Fibroblast of lung (primary cell): Measurements from ENCODE around the gene TPX2. TPM values are rescaled to one million over a fixed set of nuclear protein-coding genes. Genes with fewer than 3 reads are reported as not detected.

Experiments
- DNase-seq, 2 donors: peaks; one replicate each; pipeline versions ENCODE4 v3.0.0 to v3.0.0-alpha.2; 2010; ENCODE audit warnings: low read depth in 2 of 2
- H2AFZ ChIP-seq: 2 replicates; pipeline ENCODE4 v1.5.1; 2012; ENCODE audit warnings: low read length, control low read depth, inconsistent platforms
- H3K27ac ChIP-seq: 2 replicates; pipeline ENCODE4 v1.5.1; 2011; ENCODE audit warnings: low read length, control low read depth; ENCODE audit not compliant: insufficient read depth
- H3K27me3 ChIP-seq: 2 replicates; pipeline ENCODE4 v1.5.1; 2011; ENCODE audit warnings: mild to moderate bottlenecking, low read length; ENCODE audit not compliant: control insufficient read depth, insufficient read depth
- H3K36me3 ChIP-seq: 2 replicates; pipeline ENCODE4 v1.5.1; 2011; ENCODE audit warnings: low read length; ENCODE audit not compliant: control insufficient read depth, insufficient read depth
- H3K4me1 ChIP-seq: 2 replicates; pipeline ENCODE4 v1.5.1; 2011; ENCODE audit warnings: low read length; ENCODE audit not compliant: control insufficient read depth, insufficient read depth; ENCODE audit errors: extremely low read depth
- H3K4me2 ChIP-seq: 2 replicates; pipeline ENCODE4 v1.5.1; 2011; ENCODE audit warnings: low read length, control low read depth; ENCODE audit not compliant: insufficient read depth; ENCODE audit errors: extremely low read depth
- H3K4me3 ChIP-seq, 4 experiments: fragments of 200-600 bp in 1 of 4; sonication (generic) in 1 of 4; replicated peaks in 1 of 4; 2 replicates each; pipeline ENCODE4 v1.5.1; 2011 to 2016; ENCODE audit warnings: low read length in 4 of 4, low read depth in 3 of 4, mild to moderate bottlenecking in 3 of 4, control low read depth in 2 of 4, inconsistent platforms in 1 of 4, mixed read lengths in 1 of 4; ENCODE audit not compliant: insufficient read depth in 1 of 4; ENCODE audit errors: control extremely low read depth in 1 of 4
- H3K79me2 ChIP-seq: 2 replicates; pipeline ENCODE4 v1.5.1; 2012; ENCODE audit warnings: mild to moderate bottlenecking, low read length, inconsistent platforms; ENCODE audit not compliant: control insufficient read depth, insufficient read depth
- H3K9ac ChIP-seq: 2 replicates; pipeline ENCODE4 v1.5.1; 2011; ENCODE audit warnings: mild to moderate bottlenecking, low read length, control low read depth; ENCODE audit not compliant: insufficient read depth
- H3K9me3 ChIP-seq: 2 replicates; pipeline ENCODE4 v1.5.1; 2012; ENCODE audit warnings: low read depth, low read length; ENCODE audit not compliant: control insufficient read depth, insufficient read depth
- H4K20me1 ChIP-seq: 2 replicates; pipeline ENCODE4 v1.5.1; 2011; ENCODE audit warnings: low read length; ENCODE audit not compliant: control insufficient read depth, insufficient read depth; ENCODE audit errors: extremely low read depth
- CTCF ChIP-seq, 2 donors: IDR thresholded peaks in 1 of 2; conservative IDR thresholded peaks in 1 of 2; 1 replicate in 1 of 2; 2 replicates in 1 of 2; pipeline ENCODE4 v1.5.1; 2011 to 2012; ENCODE audit warnings: low read length in 2 of 2, control low read depth in 1 of 2, inconsistent platforms in 1 of 2, low read depth in 1 of 2, mild to moderate bottlenecking in 1 of 2
- EZH2 ChIP-seq: IDR thresholded peaks from 2 replicates; pipeline ENCODE4 v1.5.1; 2012; ENCODE audit warnings: low read length, control low read depth, mild to moderate bottlenecking; ENCODE audit errors: missing control alignments
- polyA plus RNA-seq, 2 donors: library from polyadenylated mRNA; depleted of rRNA in 1 of 2; stranded (reverse) in 1 of 2; unstranded in 1 of 2; fragments of >200 nt; gene quantifications; 2 replicates each; pipeline ENCODE4 v1.2.1, GENCODE V29; 2011 to 2012; ENCODE audit warnings: missing spikeins in 1 of 2
- total RNA-seq: library from RNA; depleted of rRNA; stranded (reverse); fragments of >200 nt; gene quantifications from 2 replicates; pipeline ENCODE4 v1.2.1, GENCODE V29; 2014

TPX2 gene
- total and polyA plus RNA-seq, 2 donors (not counting 1 experiment from before 2014, with no cell fraction given): 19.9 to 21.0 TPM

GRCh38 chr20:31701591-31701990 is 37.5 kb upstream of the TPX2 start:
- no peak overlapping the region for H2AFZ ChIP-seq
- no peak for TF ChIP-seq EZH2
- no peak for TF ChIP-seq CTCF (conservative IDR thresholded peaks at IDR 0.05 in 1 of 2, IDR thresholded peaks at IDR 0.05 in 1 of 2; ENCODE audit: low read depth in 1 of 2, low read length in 2 of 2)
- H3K36me3 ChIP-seq: peaks cover 4% of the 10 kb centered on the region
- H3K9ac ChIP-seq: no peak overlapping the region
- H3K27me3 ChIP-seq: no peaks in the 10 kb centered on the region
- DNase-seq: no peak
- H3K4me2 ChIP-seq: no peak overlapping the region
- H3K79me2 ChIP-seq: peaks cover 80% of the 10 kb centered on the region
- no peaks in the 10 kb centered on the region for H4K20me1 ChIP-seq
- no peaks in the 10 kb centered on the region for H3K9me3 ChIP-seq
- H3K4me1 ChIP-seq: peaks cover 30% of the 10 kb centered on the region
- no peak overlapping the region for H3K4me3 ChIP-seq
- H3K27ac ChIP-seq: no peak overlapping the region

GRCh38 chr20:31704225-31705119 is 34.6 kb upstream of the TPX2 start:
- peak in 1 of 2 donors; percentile 90 for DNase-seq
- H3K4me3 ChIP-seq: no peak overlapping the region
- no peak overlapping the region for H2AFZ ChIP-seq
- H3K79me2 ChIP-seq: peaks cover 86% of the 10 kb centered on the region
- no peak overlapping the region for H3K4me2 ChIP-seq
- no peaks in the 10 kb centered on the region for H3K9me3 ChIP-seq
- no peaks in the 10 kb centered on the region for H4K20me1 ChIP-seq
- peaks cover 13% of the 10 kb centered on the region for H3K36me3 ChIP-seq
- peaks cover 20% of the 10 kb centered on the region for H3K4me1 ChIP-seq
- no peak overlapping the region for H3K9ac ChIP-seq
- TF ChIP-seq CTCF (conservative IDR thresholded peaks at IDR 0.05 in 1 of 2, IDR thresholded peaks at IDR 0.05 in 1 of 2; ENCODE audit: low read depth in 1 of 2, low read length in 2 of 2) (no peak), EZH2 (no peak)
- H3K27me3 ChIP-seq: no peaks in the 10 kb centered on the region
- peak overlapping the region; percentile 28 for H3K27ac ChIP-seq

- H3K79me2 ChIP-seq: peaks cover 87% of the 10 kb centered on the region
- no peak for DNase-seq
- no peak overlapping the region for H2AFZ ChIP-seq
- no peak overlapping the region for H3K4me3 ChIP-seq
- peaks cover 13% of the 10 kb centered on the region for H3K36me3 ChIP-seq
- H3K9ac ChIP-seq: no peak overlapping the region
- H3K4me2 ChIP-seq: no peak overlapping the region
- peaks cover 14% of the 10 kb centered on the region for H3K4me1 ChIP-seq
- no peaks in the 10 kb centered on the region for H4K20me1 ChIP-seq
- no peaks in the 10 kb centered on the region for H3K27me3 ChIP-seq
- TF ChIP-seq CTCF (conservative IDR thresholded peaks at IDR 0.05 in 1 of 2, IDR thresholded peaks at IDR 0.05 in 1 of 2; ENCODE audit: low read depth in 1 of 2, low read length in 2 of 2) (no peak), EZH2 (no peak)
- H3K27ac ChIP-seq: no peak overlapping the region
- no peaks in the 10 kb centered on the region for H3K9me3 ChIP-seq
Observed at GRCh38 chr20:31705191-31705590, 33.9 kb upstream of the TPX2 start.
